ENCODE measurements around the gene ACOD1.
A peak's percentile ranks its signal among the peaks of the same experiment; 100 is the strongest.

The ACOD1 gene

GRCh38 chr13:76991796-76992547 is 43.7 kb downstream of the ACOD1 start, which contains the start of gene CLN5:
CLN5 (plus strand) TSS chr13:76992081; CDS start chr13:76992099, 18 bp downstream.
- peak; percentile 92 for DNase-seq (ENCODE audit: low spot score)

GRCh38 chr13:76992548-76993001 is 44.3 kb downstream of the ACOD1 start:
- no peak for DNase-seq (ENCODE audit: low spot score)

GRCh38 chr13:76993021-76993420 is 44.7 kb downstream of the ACOD1 start:
- DNase-seq (ENCODE audit: low spot score), result no peak

- DNase-seq (ENCODE audit: low spot score), result no peak
These were observed 45.2 kb downstream of the ACOD1 start for GRCh38 chr13:76993473-76993872.

GRCh38 chr13:76994281-76994680 is 46.0 kb downstream of the ACOD1 start:
- DNase-seq (ENCODE audit: low spot score), result no peak

DNA sequence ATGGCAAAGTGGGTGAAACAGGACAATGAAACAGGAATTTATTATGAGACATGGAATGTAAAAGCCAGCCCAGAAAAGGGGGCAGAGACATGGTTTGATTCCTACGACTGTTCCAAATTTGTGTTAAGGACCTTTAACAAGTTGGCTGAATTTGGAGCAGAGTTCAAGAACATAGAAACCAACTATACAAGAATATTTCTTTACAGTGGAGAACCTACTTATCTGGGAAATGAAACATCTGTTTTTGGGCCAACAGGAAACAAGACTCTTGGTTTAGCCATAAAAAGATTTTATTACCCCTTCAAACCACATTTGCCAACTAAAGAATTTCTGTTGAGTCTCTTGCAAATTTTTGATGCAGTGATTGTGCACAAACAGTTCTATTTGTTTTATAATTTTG is 52.2 kb downstream of the ACOD1 start:
- no peak for DNase-seq (ENCODE audit: low spot score)

DNA sequence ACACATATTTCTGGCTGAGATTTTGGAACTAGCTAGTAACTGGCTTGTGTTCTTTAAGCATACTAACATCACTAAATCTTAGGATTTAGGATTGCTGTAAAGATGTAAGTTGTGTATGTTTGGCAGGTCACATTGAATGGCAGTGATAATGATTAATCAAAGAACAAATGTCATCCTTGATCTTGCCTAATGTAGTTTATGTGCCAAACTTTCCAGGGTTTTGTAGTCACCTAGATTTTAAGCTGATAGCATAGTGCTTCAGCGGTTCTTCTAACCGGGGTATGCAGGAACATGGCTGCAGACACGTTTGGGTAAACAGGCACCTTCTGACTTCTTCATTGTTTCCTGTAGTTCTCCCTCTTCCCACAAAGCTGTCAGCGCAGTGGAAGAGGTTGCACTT is 53.2 kb downstream of the ACOD1 start:
- DNase-seq (ENCODE audit: low spot score), result no peak

DNA sequence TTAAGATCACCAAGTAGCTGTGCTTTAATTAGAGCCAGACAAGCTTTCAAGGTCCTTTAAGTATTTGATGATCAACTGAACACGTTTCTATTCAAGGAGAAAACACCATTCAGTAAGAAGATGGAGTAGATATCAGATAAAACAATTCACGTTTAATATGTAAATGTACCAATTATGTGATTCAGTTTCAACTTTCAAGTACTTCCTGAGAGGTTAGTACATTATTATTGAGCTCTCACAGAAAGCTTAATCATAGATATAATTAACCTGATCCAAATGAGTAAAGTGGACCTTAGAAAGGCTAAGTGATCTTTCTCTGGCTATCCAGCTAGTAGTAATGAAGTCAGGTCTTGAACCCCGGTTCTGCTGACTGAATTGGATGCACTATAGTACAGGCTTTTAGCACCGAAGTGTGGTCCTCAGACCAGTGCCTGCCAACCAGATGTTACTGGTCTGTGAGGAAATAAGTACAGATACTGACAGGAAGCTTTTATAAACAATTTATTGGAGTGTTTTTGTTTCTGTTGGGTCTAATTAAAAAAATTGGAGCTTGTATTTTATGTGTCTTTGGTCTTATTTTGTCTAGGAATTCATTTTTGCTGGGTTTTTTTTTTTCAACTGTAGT is 53.8 kb downstream of the ACOD1 start:
- DNase-seq (ENCODE audit: low spot score), result no peak

GRCh38 chr13:77002590-77003190 is 54.4 kb downstream of the ACOD1 start:
- no peak for DNase-seq (ENCODE audit: low spot score)
